Dendritic cell treated with granulocyte-macrophage colony-stimulating factor and Interleukin-4, amounts not matched to agents 40 ng/mL and 50 ng/mL, for 4 days (primary cell): Measurements from ENCODE around the gene CCDC148.
"Not testable (repeated sequence)": the region's sequence is repeated elsewhere in the genome, so short reads cannot be mapped to it uniquely, and the experiment has no call there.

Experiments used
- H3K27ac Mint-ChIP-seq: one replicate; pipeline ENCODE4 v1.8.0; 2022; ENCODE audit warnings: mild to moderate bottlenecking, mixed read lengths
- H3K27me3 Mint-ChIP-seq: one replicate; pipeline ENCODE4 v1.8.0; 2022; ENCODE audit warnings: mild to moderate bottlenecking, mixed read lengths
- H3K36me3 Mint-ChIP-seq: one replicate; pipeline ENCODE4 v1.8.0; 2022; ENCODE audit warnings: low read depth, mixed read lengths
- H3K4me1 Mint-ChIP-seq: one replicate; pipeline ENCODE4 v1.8.0; 2022; ENCODE audit warnings: low read depth, mixed read lengths
- H3K4me3 Mint-ChIP-seq: one replicate; pipeline ENCODE4 v1.8.0; 2022; ENCODE audit warnings: mild to moderate bottlenecking, moderate library complexity, mixed read lengths
- H3K9me3 Mint-ChIP-seq: one replicate; pipeline ENCODE4 v1.8.0; 2022; ENCODE audit warnings: mixed read lengths
- intact Hi-C: fragments of 100-400 bp; cut with micrococcal nuclease; formaldehyde crosslinking; loops from one replicate; pipeline ENCODE4 v1.15.0; 2022

Gene CCDC148

GRCh38 chr2:158337018-158337417 is 119.5 kb downstream of the CCDC148 start:
- intact Hi-C loops, result no loop called here
- Mint-ChIP-seq H3K36me3 (no peaks in the 10 kb centered on the region), H3K4me1 (no peaks in the 10 kb centered on the region)

DNA sequence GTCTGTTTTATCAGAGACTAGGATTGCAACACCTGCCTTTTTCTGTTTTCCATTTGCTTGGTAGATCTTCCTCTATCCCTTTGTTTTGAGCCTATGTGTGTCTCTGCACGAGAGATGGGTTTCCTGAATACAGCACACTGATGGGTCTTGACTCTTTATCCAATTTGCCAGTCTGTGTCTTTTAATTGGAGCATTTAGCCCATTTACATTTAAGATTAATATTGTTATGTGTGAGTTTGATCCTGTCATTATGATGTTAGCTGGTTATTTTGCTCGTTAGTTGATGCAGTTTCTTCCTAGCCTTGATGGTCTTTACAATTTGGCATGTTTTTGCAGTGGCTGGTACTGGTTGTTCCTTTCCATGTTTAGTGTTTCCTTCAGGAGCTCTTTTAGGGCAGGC is 124.8 kb downstream of the CCDC148 start:
- H3K4me1 Mint-ChIP-seq, intact Hi-C loops, H3K4me3 Mint-ChIP-seq, H3K27me3 Mint-ChIP-seq, H3K36me3 Mint-ChIP-seq, H3K27ac Mint-ChIP-seq: not testable (repeated sequence)
- H3K9me3 Mint-ChIP-seq, result peaks cover 45% of the 10 kb centered on the region

More at GRCh38 chr2:158337018-158337417, 119.5 kb downstream of the CCDC148 start:
- Mint-ChIP-seq H3K4me3 (no peak overlapping the region), H3K27ac (no peak overlapping the region), H3K27me3 (no peaks in the 10 kb centered on the region), H3K9me3 (peaks cover 30% of the 10 kb centered on the region)

DNA sequence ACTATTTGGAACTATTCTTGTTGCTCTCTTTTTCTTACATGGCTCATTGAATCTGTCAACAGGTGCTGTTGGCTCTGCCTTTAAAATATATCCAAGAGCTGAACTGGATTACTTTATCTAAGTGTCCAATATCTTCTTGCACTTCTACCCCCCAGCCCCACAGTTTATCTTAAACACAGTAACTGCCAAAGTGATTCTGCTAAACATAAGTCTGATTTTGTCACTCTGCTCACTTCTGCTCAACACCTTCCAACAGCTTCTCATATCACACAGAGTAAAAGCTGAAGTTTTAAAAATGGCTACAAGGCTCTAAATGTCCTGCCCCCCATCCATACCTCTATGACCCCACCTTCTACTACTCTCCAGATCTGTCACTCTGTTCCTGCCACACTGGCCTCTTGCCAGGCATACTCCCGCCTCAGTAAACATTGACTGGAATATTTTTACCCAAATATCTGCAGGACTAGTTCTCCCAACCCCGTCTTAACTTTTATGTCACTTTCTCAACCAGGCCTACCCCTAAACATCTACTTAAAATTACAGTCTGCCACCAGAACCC is 130.7 kb downstream of the CCDC148 start:
- Mint-ChIP-seq H3K4me3 (no peak overlapping the region), H3K27ac (no peak overlapping the region), H3K36me3 (no peaks in the 10 kb centered on the region), H3K9me3 (peaks cover 6% of the 10 kb centered on the region), H3K4me1 (no peaks in the 10 kb centered on the region), H3K27me3 (no peaks in the 10 kb centered on the region)
- intact Hi-C loops, result no loop called here

DNA sequence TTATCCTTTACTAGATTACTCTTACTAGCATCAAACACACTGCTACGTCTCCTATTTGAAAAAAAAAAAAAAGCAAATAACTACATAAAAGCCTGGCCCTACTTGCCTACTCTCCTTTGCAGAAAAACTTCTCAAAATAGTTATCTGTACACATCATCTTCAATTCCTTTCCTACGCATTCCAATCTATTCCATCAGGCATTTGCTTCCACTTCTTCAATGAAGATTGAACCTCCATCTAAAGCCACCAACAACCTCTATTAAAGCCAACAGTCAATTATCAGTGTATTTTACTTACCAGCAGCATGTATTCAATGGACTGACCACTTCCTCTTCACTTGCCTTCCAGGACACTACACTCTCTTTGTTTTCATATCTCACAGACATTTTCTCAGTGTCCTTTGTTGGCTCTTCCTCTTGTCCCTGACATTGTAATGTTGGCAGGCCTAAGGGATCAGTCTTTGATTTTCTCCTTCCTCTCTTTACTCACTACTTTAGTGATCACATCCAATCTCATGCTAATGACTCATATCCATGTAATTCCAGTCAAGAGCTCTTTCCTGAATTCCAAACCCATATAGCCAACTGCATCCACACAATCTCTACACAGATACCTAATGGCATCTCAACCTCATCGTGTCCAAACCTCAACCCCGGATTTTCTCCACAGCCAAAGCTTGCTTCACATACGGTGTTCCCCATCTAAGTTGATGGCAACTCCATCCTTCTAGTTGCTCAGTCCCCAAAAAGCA is 131.3 kb downstream of the CCDC148 start:
- no peaks in the 10 kb centered on the region for H3K4me1 Mint-ChIP-seq
- H3K4me3 Mint-ChIP-seq, result no peak overlapping the region
- H3K36me3 Mint-ChIP-seq, result no peaks in the 10 kb centered on the region
- H3K9me3 Mint-ChIP-seq, result no peaks in the 10 kb centered on the region
- no peak overlapping the region for H3K27ac Mint-ChIP-seq
- no peaks in the 10 kb centered on the region for H3K27me3 Mint-ChIP-seq
- intact Hi-C loops, result no loop called here

GRCh38 chr2:158323381-158323780 is 133.2 kb downstream of the CCDC148 start:
- no peak overlapping the region for H3K27ac Mint-ChIP-seq
- intact Hi-C loops, result no loop called here

DNA sequence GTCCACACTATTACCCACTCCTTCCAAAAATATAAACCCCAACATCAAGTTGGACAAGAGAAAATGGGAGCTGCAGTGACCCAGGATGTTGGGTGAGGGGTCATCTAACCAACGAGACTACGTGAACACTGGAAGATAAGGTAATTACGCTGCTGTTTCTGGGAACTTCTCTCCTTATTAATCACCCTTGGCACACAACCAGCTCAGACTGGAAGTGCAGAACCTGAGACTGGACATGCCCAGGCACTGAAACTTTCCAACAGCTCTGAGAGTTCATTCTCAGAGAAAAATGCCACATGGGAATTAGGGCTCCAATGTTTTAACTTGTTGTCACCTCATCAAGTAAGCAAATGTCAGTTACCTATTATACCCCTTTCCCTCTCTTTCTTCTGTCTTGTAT is 135.3 kb downstream of the CCDC148 start:
- H3K27ac Mint-ChIP-seq, result no peak overlapping the region
- peaks cover 7% of the 10 kb centered on the region for H3K9me3 Mint-ChIP-seq
- no peaks in the 10 kb centered on the region for H3K27me3 Mint-ChIP-seq
- intact Hi-C loops, result no loop called here
- no peak overlapping the region for H3K4me3 Mint-ChIP-seq
- H3K4me1 Mint-ChIP-seq, result peaks cover 9% of the 10 kb centered on the region
- H3K36me3 Mint-ChIP-seq, result no peaks in the 10 kb centered on the region

More at GRCh38 chr2:158323381-158323780, 133.2 kb downstream of the CCDC148 start:
- Mint-ChIP-seq H3K27me3 (no peaks in the 10 kb centered on the region), H3K4me3 (no peak overlapping the region), H3K36me3 (no peaks in the 10 kb centered on the region), H3K4me1 (peaks cover 9% of the 10 kb centered on the region), H3K9me3 (peaks cover 7% of the 10 kb centered on the region)

DNA sequence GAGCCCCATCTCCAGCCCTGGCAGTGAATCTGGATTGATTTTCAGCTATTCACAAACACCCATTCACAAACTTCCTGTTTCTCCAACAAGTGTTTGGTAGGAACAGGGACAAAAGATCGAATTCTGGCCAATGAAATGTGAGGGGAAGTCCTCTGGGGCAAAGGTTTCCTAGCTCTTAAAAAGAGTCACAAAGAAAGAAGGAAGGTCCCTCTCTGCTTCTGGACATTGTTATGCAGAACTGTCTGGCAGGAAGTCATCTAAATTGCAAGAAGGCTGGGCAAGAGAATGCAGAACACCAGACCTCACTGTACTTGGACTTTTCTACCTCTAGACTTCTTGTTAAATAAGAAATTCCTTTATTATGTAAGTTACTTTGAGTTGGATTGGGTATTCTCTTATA is 137.3 kb downstream of the CCDC148 start:
- H3K36me3 Mint-ChIP-seq, result no peaks in the 10 kb centered on the region
- no peak overlapping the region for H3K27ac Mint-ChIP-seq
- H3K27me3 Mint-ChIP-seq, result no peaks in the 10 kb centered on the region
- H3K9me3 Mint-ChIP-seq, result peaks cover 7% of the 10 kb centered on the region
- intact Hi-C loops, result no loop called here
- H3K4me1 Mint-ChIP-seq, result peaks cover 16% of the 10 kb centered on the region
- no peak overlapping the region for H3K4me3 Mint-ChIP-seq

GRCh38 chr2:158317642-158318041 is 138.9 kb downstream of the CCDC148 start:
- intact Hi-C loops, result no loop called here
- H3K4me1 Mint-ChIP-seq, result peaks cover 23% of the 10 kb centered on the region

DNA sequence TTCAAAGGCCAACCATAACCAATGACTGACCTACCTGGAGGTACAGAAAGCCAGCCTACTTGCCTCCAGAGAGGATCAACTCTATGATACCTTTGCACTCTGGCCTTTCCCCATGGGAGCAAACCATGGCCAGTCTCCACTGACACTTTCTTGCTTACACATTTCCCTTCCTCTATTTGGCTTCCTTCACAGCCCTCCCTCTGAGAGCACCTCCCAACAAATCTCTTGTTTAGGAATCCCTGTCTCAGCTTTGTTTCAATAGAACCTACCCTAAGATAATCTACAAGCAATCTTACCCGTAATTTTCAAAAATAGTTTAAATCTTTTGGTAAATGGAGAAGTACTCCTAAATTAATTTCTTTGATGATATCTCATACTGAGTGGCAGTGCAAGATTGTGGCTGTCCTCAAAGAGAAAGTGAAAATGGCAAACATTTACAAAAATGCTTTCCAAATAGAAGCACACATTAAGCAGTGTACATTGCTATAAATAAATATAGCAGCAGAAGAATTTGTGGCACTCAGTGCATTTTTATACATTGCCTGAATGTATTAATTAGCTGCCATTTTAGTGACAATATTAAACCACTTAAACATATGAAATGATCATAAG is 140.6 kb downstream of the CCDC148 start:
- intact Hi-C loops, result no loop called here
- Mint-ChIP-seq H3K36me3 (no peaks in the 10 kb centered on the region), H3K27me3 (no peaks in the 10 kb centered on the region), H3K4me1 (peaks cover 23% of the 10 kb centered on the region), H3K27ac (peak overlapping the region; percentile 56), H3K4me3 (no peak overlapping the region), H3K9me3 (peaks cover 7% of the 10 kb centered on the region)

More at GRCh38 chr2:158317642-158318041, 138.9 kb downstream of the CCDC148 start:
- Mint-ChIP-seq H3K27ac (no peak overlapping the region), H3K9me3 (peaks cover 7% of the 10 kb centered on the region), H3K36me3 (no peaks in the 10 kb centered on the region), H3K27me3 (no peaks in the 10 kb centered on the region), H3K4me3 (no peak overlapping the region)

DNA sequence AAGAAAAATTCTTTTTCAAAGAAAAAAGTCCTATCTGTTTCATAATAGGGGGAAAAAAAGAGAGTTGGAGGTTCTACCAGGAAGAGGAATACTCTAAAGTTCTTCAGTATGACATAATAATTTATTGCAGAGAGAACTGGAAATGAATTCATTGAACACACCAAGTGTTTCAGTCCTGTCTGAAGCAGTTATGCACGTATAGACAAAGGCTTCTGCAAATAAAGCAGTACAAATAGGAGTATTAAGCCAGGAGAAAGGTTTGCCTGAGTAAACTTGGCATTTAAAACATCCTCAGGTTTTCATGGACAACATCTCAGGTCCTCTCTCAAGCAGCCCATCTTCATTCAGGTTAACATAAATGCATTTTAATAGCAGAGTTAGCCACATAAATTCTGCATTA is 141.6 kb downstream of the CCDC148 start:
- no peak overlapping the region for H3K27ac Mint-ChIP-seq
- no peaks in the 10 kb centered on the region for H3K36me3 Mint-ChIP-seq
- H3K27me3 Mint-ChIP-seq, result no peaks in the 10 kb centered on the region
- no peak overlapping the region for H3K4me3 Mint-ChIP-seq
- H3K9me3 Mint-ChIP-seq, result peaks cover 7% of the 10 kb centered on the region
- H3K4me1 Mint-ChIP-seq, result peaks cover 23% of the 10 kb centered on the region
- intact Hi-C loops, result no loop called here

DNA sequence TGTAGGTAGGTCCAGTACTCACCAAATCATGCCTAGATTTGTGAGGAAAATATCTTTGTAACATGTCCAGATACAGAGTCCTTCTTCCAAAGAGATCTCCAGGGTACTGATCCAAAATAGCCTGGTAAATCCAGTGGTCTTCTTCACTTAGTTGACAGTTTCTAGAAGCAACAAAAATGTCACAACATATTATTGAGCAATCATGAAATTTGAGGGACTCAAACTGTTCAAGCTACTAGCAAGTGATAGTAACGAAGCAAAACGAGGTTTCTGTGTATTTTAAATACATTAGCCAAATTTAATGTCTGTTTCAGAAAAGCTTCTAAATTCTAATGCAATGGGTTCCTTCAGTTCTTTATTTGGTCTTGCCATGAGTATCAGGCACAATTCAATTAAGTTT is 142.8 kb downstream of the CCDC148 start:
- Mint-ChIP-seq H3K27me3 (no peaks in the 10 kb centered on the region), H3K27ac (no peak overlapping the region), H3K4me1 (peaks cover 13% of the 10 kb centered on the region), H3K36me3 (no peaks in the 10 kb centered on the region), H3K9me3 (no peaks in the 10 kb centered on the region), H3K4me3 (no peak overlapping the region)
- intact Hi-C loops, result no loop called here

DNA sequence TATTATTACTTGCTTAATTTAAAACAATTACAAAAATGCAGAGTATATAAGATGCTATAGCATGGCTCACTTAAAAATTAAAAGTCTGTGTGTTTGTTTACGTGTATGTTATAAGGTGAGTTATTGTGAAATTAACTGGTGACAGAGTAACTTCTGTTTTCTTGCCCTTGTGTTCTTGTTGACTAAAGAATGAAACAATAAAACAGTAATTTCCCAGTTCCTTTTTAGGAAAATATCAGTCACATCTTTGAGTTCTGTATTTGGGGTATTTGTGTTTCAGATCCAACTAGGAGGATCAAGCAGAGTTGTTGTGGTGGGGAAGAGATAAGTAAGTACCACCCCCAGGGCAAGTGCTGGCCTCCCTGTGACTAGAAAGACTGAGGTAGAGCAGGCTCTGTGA is 143.6 kb downstream of the CCDC148 start:
- Mint-ChIP-seq H3K4me1 (peaks cover 13% of the 10 kb centered on the region), H3K9me3 (no peaks in the 10 kb centered on the region), H3K27ac (no peak overlapping the region), H3K4me3 (no peak overlapping the region), H3K36me3 (no peaks in the 10 kb centered on the region), H3K27me3 (no peaks in the 10 kb centered on the region)
- intact Hi-C loops, result no loop called here

GRCh38 chr2:158310407-158310806 is 146.1 kb downstream of the CCDC148 start:
- H3K9me3 Mint-ChIP-seq, H3K4me3 Mint-ChIP-seq, H3K27ac Mint-ChIP-seq, H3K36me3 Mint-ChIP-seq, H3K27me3 Mint-ChIP-seq, H3K4me1 Mint-ChIP-seq, intact Hi-C loops: not testable (repeated sequence)

- Mint-ChIP-seq H3K27me3 (no peaks in the 10 kb centered on the region), H3K4me3 (no peak overlapping the region), H3K4me1 (no peaks in the 10 kb centered on the region), H3K9me3 (no peaks in the 10 kb centered on the region), H3K27ac (no peak overlapping the region), H3K36me3 (no peaks in the 10 kb centered on the region)
- intact Hi-C loops, result no loop called here
Measured at GRCh38 chr2:158305501-158305900, 151.1 kb downstream of the CCDC148 start.
